HepG2 (cell line): Measurements from ENCODE around the gene PRDM15. TPM values are rescaled to one million over a fixed set of nuclear protein-coding genes. Genes with fewer than 3 reads are reported as not detected.

ENCODE experiments used
- ARID5B ChIP-seq: IDR thresholded peaks from 2 replicates; pipeline ENCODE4 v1.4.0; 2020; ENCODE audit warnings: mild to moderate bottlenecking, missing genetic modification reagents
- GATA4 ChIP-seq: sonication (generic); IDR thresholded peaks from 2 replicates; pipeline ENCODE4 v1.6.1; 2016; ENCODE audit warnings: antibody characterized with exemption, low read depth, borderline replicate concordance
- GZF1 ChIP-seq: sonication (generic); formaldehyde crosslinking; IDR thresholded peaks from 2 replicates; pipeline ENCODE4 v1.5.1; 2020; ENCODE audit warnings: mild to moderate bottlenecking, missing genetic modification reagents
- HDAC2 ChIP-seq: sonication (generic); formaldehyde crosslinking; IDR thresholded peaks from 2 replicates; pipeline ENCODE4 v1.4.0; 2020; ENCODE audit warnings: missing genetic modification reagents
- HNF4A ChIP-seq: sonication (generic); formaldehyde crosslinking; IDR thresholded peaks from 2 replicates; pipeline ENCODE4 v1.4.0; 2020; ENCODE audit warnings: missing genetic modification reagents
- LBX2 ChIP-seq: sonication (generic); formaldehyde crosslinking; IDR thresholded peaks from 2 replicates; pipeline ENCODE4 v1.5.0; 2020; ENCODE audit warnings: missing genetic modification reagents, mild to moderate bottlenecking, borderline replicate concordance
- LCORL ChIP-seq, 2 experiments: fragments of 450-650 bp in 1 of 2; sonication (generic) in 1 of 2; formaldehyde crosslinking in 1 of 2; IDR thresholded peaks; 2 replicates each; pipeline versions ENCODE4 v1.5.0 to v1.6.1; 2017 to 2020; ENCODE audit warnings: antibody characterized with exemption in 1 of 2, missing genetic modification reagents in 1 of 2
- PAWR ChIP-seq: sonication (generic); formaldehyde crosslinking; IDR thresholded peaks from 2 replicates; pipeline ENCODE4 v1.4.0; 2020; ENCODE audit warnings: missing genetic modification reagents, mild to moderate bottlenecking, borderline replicate concordance
- PAXIP1 ChIP-seq: sonication (generic); formaldehyde crosslinking; conservative IDR thresholded peaks from 2 replicates; pipeline ENCODE4 v1.4.0; 2020; ENCODE audit warnings: mild to moderate bottlenecking, missing genetic modification reagents, moderate library complexity
- POLR2AphosphoS2 ChIP-seq: IDR thresholded peaks from 2 replicates; pipeline ENCODE4 v1.6.1; 2011; ENCODE audit warnings: low read depth, low read length, improper control_type of control experiment
- RXRB ChIP-seq: IDR thresholded peaks from 2 replicates; pipeline ENCODE4 v1.6.1; 2016; ENCODE audit warnings: borderline replicate concordance, missing genetic modification reagents, missing compliant biosample characterization
- SALL1 ChIP-seq: sonication (generic); formaldehyde crosslinking; IDR thresholded peaks from 2 replicates; pipeline ENCODE4 v1.8.0; 2022; ENCODE audit warnings: mild to moderate bottlenecking, missing genetic modification reagents
- SMARCE1 ChIP-seq: fragments of 450-650 bp; IDR thresholded peaks from 2 replicates; pipeline ENCODE4 v1.6.1; 2017; ENCODE audit warnings: borderline replicate concordance
- ZFP62 ChIP-seq: sonication (generic); formaldehyde crosslinking; IDR thresholded peaks from 2 replicates; pipeline ENCODE4 v1.4.0; 2020; ENCODE audit warnings: missing genetic modification reagents
- ZNF225 ChIP-seq: sonication (generic); formaldehyde crosslinking; IDR thresholded peaks from 2 replicates; pipeline ENCODE4 v1.4.0; 2020; ENCODE audit warnings: mild to moderate bottlenecking, missing genetic modification reagents
- ZNF317 ChIP-seq: sonication (generic); formaldehyde crosslinking; IDR thresholded peaks from 2 replicates; pipeline ENCODE4 v1.5.0; 2020; ENCODE audit warnings: mild to moderate bottlenecking, missing genetic modification reagents
- ZNF556 ChIP-seq: sonication (generic); formaldehyde crosslinking; IDR thresholded peaks from 2 replicates; pipeline ENCODE4 v1.4.0; 2020; ENCODE audit warnings: mild to moderate bottlenecking, missing genetic modification reagents, borderline replicate concordance
- ZNF709 ChIP-seq: sonication (generic); formaldehyde crosslinking; IDR thresholded peaks from 2 replicates; pipeline ENCODE4 v1.5.0; 2020; ENCODE audit warnings: mild to moderate bottlenecking, missing genetic modification reagents
- ZNF713 ChIP-seq: sonication (generic); formaldehyde crosslinking; IDR thresholded peaks from 2 replicates; pipeline ENCODE4 v1.4.0; 2020; ENCODE audit warnings: mild to moderate bottlenecking, missing genetic modification reagents
- ZSCAN20 ChIP-seq: sonication (generic); formaldehyde crosslinking; IDR thresholded peaks from 2 replicates; pipeline ENCODE4 v1.4.0; 2020; ENCODE audit warnings: missing genetic modification reagents, mild to moderate bottlenecking, borderline replicate concordance
- ZXDC ChIP-seq: sonication (generic); formaldehyde crosslinking; IDR thresholded peaks from 2 replicates; pipeline ENCODE4 v1.5.0; 2020; ENCODE audit warnings: mild to moderate bottlenecking, missing genetic modification reagents
- polyA plus RNA-seq, 8 experiments: library from polyadenylated mRNA; depleted of rRNA in 3 of 8; stranded (reverse) in 7 of 8; unstranded in 1 of 8; fragments of >200 nt; fragmentation: Illumina TruSeq in 4 of 8; extraction: Trizol in 4 of 8; gene quantifications; 2 replicates each; pipeline versions ENCODE4 v1.2.1 to v1.2.3, GENCODE V29; 2011 to 2016; ENCODE audit warnings: low read depth in 4 of 8, missing spikeins in 1 of 8, mixed read lengths in 1 of 8; ENCODE audit not compliant: insufficient read depth in 1 of 8
- total RNA-seq, 5 experiments: library from RNA; depleted of rRNA; stranded (reverse); fragments of >200 nt; fragmentation: Illumina TruSeq; extraction: Trizol; gene quantifications; 2 replicates each; pipeline ENCODE4 v1.2.3, GENCODE V29; 2016; ENCODE audit warnings: low read depth in 1 of 5

Gene PRDM15
- total and polyA plus RNA-seq, 2 of the 13 experiments (the other 11 are each of a cell fraction or from before 2014, with no cell fraction given), result 4.0 to 6.9 TPM

- TF ChIP-seq ZXDC (CRISPR knock-in tag), result no peak
- no peak for TF ChIP-seq ZNF556 (CRISPR knock-in tag)
- no peak for TF ChIP-seq HDAC2 (CRISPR knock-in tag)
- no peak for TF ChIP-seq POLR2AphosphoS2
- no peak for TF ChIP-seq LBX2
- TF ChIP-seq RXRB, result peak; percentile 25; the same call in 1 of the 2 replicates
- no peak for TF ChIP-seq ZNF709 (CRISPR knock-in tag)
- TF ChIP-seq ZFP62, result no peak
- TF ChIP-seq ARID5B (CRISPR knock-in tag), result peak; percentile 14; the same call in 1 of the 2 replicates
- no peak for TF ChIP-seq LCORL (IDR thresholded peaks at IDR 0.05)
- peak; percentile 18; the same call in 1 of the 2 replicates for TF ChIP-seq LCORL (CRISPR knock-in tag; IDR thresholded peaks at IDR 0.05)
- no peak for TF ChIP-seq GATA4
- no peak for TF ChIP-seq ZSCAN20 (CRISPR knock-in tag)
- TF ChIP-seq GZF1, result no peak
- TF ChIP-seq ZNF713 (CRISPR knock-in tag), result no peak
- peak; percentile 65 for TF ChIP-seq HNF4A (CRISPR knock-in tag)
- TF ChIP-seq SMARCE1, result no peak
- TF ChIP-seq PAXIP1 (CRISPR knock-in tag), result 0 out of 2 replicates have a peak, but pooled peaks have one; percentile 22
- TF ChIP-seq SALL1 (CRISPR knock-in tag), result peak; percentile 22; the same call in 1 of the 2 replicates
- TF ChIP-seq ZNF317 (CRISPR knock-in tag), result peak; percentile 84
- TF ChIP-seq ZNF225 (CRISPR knock-in tag), result no peak
- TF ChIP-seq PAWR (CRISPR knock-in tag), result no peak
These were observed 92.6 kb downstream of the PRDM15 start (continued) for GRCh38 chr21:41786509-41786987.
